K562 (cell line): ENCODE data around the gene CEP41. TPM values are rescaled to one million over a fixed set of nuclear protein-coding genes. Genes with fewer than 3 reads are reported as not detected.

Source experiments
- ATF1 ChIP-seq, 2 experiments: fragments of 450-650 bp in 1 of 2; IDR thresholded peaks; 2 replicates each; pipeline ENCODE4 v1.6.1; 2016; ENCODE audit warnings: missing compliant biosample characterization in 1 of 2, missing genetic modification characterization in 1 of 2
- BMI1 ChIP-seq: fragments of 150-350 bp; IDR thresholded peaks from 2 replicates; pipeline ENCODE4 v1.6.1; 2014; ENCODE audit warnings: low read length
- CBX2 ChIP-seq: fragments of 200-600 bp; sonication (generic); IDR thresholded peaks from one replicate; pipeline ENCODE4 v1.6.1; 2012; ENCODE audit warnings: mild to moderate bottlenecking, low read length, inconsistent platforms; ENCODE audit not compliant: insufficient read depth, poor library complexity, severe bottlenecking
- DACH1 ChIP-seq: fragments of 450-650 bp; IDR thresholded peaks from 2 replicates; pipeline ENCODE4 v1.6.1; 2018; ENCODE audit not compliant: partially characterized antibody
- GABPB1 ChIP-seq: sonication (generic); formaldehyde crosslinking; IDR thresholded peaks from 2 replicates; pipeline ENCODE4 v1.8.0; 2022; ENCODE audit warnings: mild to moderate bottlenecking, missing genetic modification reagents
- LARP7 ChIP-seq: fragments of 450-650 bp; IDR thresholded peaks from 2 replicates; pipeline ENCODE4 v1.6.1; 2016
- MAFG ChIP-seq: fragments of 450-650 bp; conservative IDR thresholded peaks from 2 replicates; pipeline ENCODE4 v1.6.1; 2016; ENCODE audit warnings: missing genetic modification characterization, missing compliant biosample characterization
- TAL1 ChIP-seq: fragments of 450-650 bp; IDR thresholded peaks from 2 replicates; pipeline ENCODE4 v1.6.1; 2016; ENCODE audit warnings: mild to moderate bottlenecking
- TCF3 ChIP-seq: sonication (generic); formaldehyde crosslinking; IDR thresholded peaks from 2 replicates; pipeline ENCODE4 v1.4.0; 2020; ENCODE audit warnings: mild to moderate bottlenecking, missing genetic modification reagents
- TSC22D4 ChIP-seq: fragments of 450-650 bp; IDR thresholded peaks from 2 replicates; pipeline ENCODE4 v1.6.1; 2016; ENCODE audit warnings: missing genetic modification characterization, missing biosample characterization, control low read depth
- ZBTB1 ChIP-seq: sonication (generic); formaldehyde crosslinking; IDR thresholded peaks from 2 replicates; pipeline ENCODE4 v1.8.1; 2023; ENCODE audit warnings: missing genetic modification reagents, low read depth, mild to moderate bottlenecking, borderline replicate concordance
- ZC3H11A ChIP-seq: IDR thresholded peaks from 2 replicates; pipeline ENCODE4 v1.6.1; 2012; ENCODE audit warnings: low read depth, low read length, improper control_type of control experiment
- ZNF124 ChIP-seq: sonication (generic); formaldehyde crosslinking; IDR thresholded peaks from 2 replicates; pipeline ENCODE4 v1.8.1; 2022; ENCODE audit warnings: missing genetic modification reagents
- ZNF175 ChIP-seq: fragments of 200-800 bp; sonication (Bioruptor generic); IDR thresholded peaks from 2 replicates; pipeline ENCODE4 v1.6.1; 2016; ENCODE audit warnings: low read depth, mild to moderate bottlenecking, missing genetic modification characterization, missing compliant biosample characterization
- ZNF274 ChIP-seq: IDR thresholded peaks from 2 replicates; pipeline ENCODE4 v1.6.1; 2011; ENCODE audit warnings: low read depth, mild to moderate bottlenecking, low read length, moderate library complexity, borderline replicate concordance
- ZNF41 ChIP-seq: fragments of 250-450 bp; sonication (Bioruptor Pico); conservative IDR thresholded peaks from 2 replicates; pipeline ENCODE4 v1.4.0; 2020; ENCODE audit warnings: mild to moderate bottlenecking
- ZNF512 ChIP-seq: IDR thresholded peaks from 2 replicates; pipeline ENCODE4 v1.6.1; 2016; ENCODE audit warnings: missing genetic modification characterization, missing compliant biosample characterization
- ZNF655 ChIP-seq: fragments of 250-450 bp; sonication (Bioruptor Pico); IDR thresholded peaks from 2 replicates; pipeline ENCODE4 v1.5.0; 2021
- polyA plus RNA-seq, 8 experiments: library from polyadenylated mRNA; depleted of rRNA in 4 of 8; stranded (reverse) in 5 of 8; unstranded in 3 of 8; fragments of >200 nt; fragmentation: Nextera tagmentation in 2 of 8; fragmentation: Illumina TruSeq in 1 of 8; extraction: Ambion mirVana in 2 of 8; extraction: Trizol in 1 of 8; gene quantifications; 2 replicates each; pipeline versions ENCODE4 v1.2.1 to v1.2.3, GENCODE V29; 2011 to 2014; ENCODE audit warnings: inconsistent platforms in 1 of 8, missing spikeins in 1 of 8
- total RNA-seq, 7 experiments: library from RNA; depleted of rRNA in 6 of 7; stranded (reverse); fragments of >200 nt in 6 of 7; fragmentation: Illumina TruSeq in 2 of 7; extraction: Trizol in 2 of 7; gene quantifications; 2 replicates each; pipeline versions ENCODE4 v1.2.1 to v1.2.3, GENCODE V29; 2011 to 2021; ENCODE audit warnings: low replicate concordance in 1 of 7
- TF ChIP-seq, protein P1 (sequence below), 2 experiments: fragments of 250-450 bp in 1 of 2; fragments of 450-650 bp in 1 of 2; sonication (Bioruptor Pico) in 1 of 2; IDR thresholded peaks; 2 replicates each; pipeline versions ENCODE4 v1.6.1 to v1.8.0; 2016 to 2021; ENCODE audit warnings: mild to moderate bottlenecking in 2 of 2, moderate library complexity in 2 of 2, missing compliant biosample characterization in 1 of 2, missing genetic modification characterization in 1 of 2
- TF ChIP-seq, protein P2 (sequence below): fragments of 250-450 bp; sonication (Bioruptor Pico); IDR thresholded peaks from 2 replicates; pipeline ENCODE4 v1.5.0; 2021; ENCODE audit warnings: mild to moderate bottlenecking, borderline replicate concordance

The CEP41 gene
- total and polyA plus RNA-seq, 9 of the 15 experiments (the other 6 are each of a cell fraction or from before 2014, with no cell fraction given) = 1.5 to 15.5 (median 6.4) TPM

- TF ChIP-seq TCF3 (CRISPR knock-in tag) (no peak), ZNF41 (CRISPR knock-in tag) (no peak), CBX2 (no peak), TSC22D4 (tag) (no peak), ZNF655 (CRISPR knock-in tag) (no peak), ZNF124 (CRISPR knock-in tag) (no peak), MAFG (tag) (no peak), TAL1 (no peak), GABPB1 (CRISPR knock-in tag) (no peak), ZNF274 (no peak), BMI1 (peak; percentile 92), LARP7 (no peak), ZBTB1 (no peak), ZNF512 (tag) (no peak), DACH1 (no peak), ZNF175 (CRISPR knock-in tag) (no peak), ZC3H11A (no peak), ATF1 (CRISPR knock-in tag; IDR thresholded peaks at IDR 0.05) (no peak), ATF1 (tag; IDR thresholded peaks at IDR 0.05) (0 out of 2 replicates have a peak, but pooled peaks have one; percentile 35)
- TF ChIP-seq, protein P1, sequence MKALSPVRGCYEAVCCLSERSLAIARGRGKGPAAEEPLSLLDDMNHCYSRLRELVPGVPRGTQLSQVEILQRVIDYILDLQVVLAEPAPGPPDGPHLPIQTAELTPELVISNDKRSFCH (CRISPR knock-in tag; IDR thresholded peaks at IDR 0.05) = no peak
- TF ChIP-seq, protein P1 (tag; IDR thresholded peaks at IDR 0.05) = no peak
- TF ChIP-seq, protein P2, sequence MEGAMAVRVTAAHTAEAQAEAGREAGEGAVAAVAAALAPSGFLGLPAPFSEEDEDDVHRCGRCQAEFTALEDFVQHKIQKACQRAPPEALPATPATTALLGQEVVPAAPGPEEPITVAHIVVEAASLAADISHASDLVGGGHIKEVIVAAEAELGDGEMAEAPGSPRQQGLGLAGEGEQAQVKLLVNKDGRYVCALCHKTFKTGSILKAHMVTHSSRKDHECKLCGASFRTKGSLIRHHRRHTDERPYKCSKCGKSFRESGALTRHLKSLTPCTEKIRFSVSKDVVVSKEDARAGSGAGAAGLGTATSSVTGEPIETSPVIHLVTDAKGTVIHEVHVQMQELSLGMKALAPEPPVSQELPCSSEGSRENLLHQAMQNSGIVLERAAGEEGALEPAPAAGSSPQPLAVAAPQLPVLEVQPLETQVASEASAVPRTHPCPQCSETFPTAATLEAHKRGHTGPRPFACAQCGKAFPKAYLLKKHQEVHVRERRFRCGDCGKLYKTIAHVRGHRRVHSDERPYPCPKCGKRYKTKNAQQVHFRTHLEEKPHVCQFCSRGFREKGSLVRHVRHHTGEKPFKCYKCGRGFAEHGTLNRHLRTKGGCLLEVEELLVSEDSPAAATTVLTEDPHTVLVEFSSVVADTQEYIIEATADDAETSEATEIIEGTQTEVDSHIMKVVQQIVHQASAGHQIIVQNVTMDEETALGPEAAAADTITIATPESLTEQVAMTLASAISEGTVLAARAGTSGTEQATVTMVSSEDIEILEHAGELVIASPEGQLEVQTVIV = no peak
Measured at GRCh38 chr7:130440527-130441365, at the start of gene CEP41 (continued).
